ENCODE measurements around the gene RPL23. TPM values are rescaled to one million over a fixed set of nuclear protein-coding genes. Genes with fewer than 3 reads are reported as not detected.

RPL23 gene
- total RNA-seq, 2 experiments from 2014 or later = 1,908 to 1,957 TPM

DNA sequence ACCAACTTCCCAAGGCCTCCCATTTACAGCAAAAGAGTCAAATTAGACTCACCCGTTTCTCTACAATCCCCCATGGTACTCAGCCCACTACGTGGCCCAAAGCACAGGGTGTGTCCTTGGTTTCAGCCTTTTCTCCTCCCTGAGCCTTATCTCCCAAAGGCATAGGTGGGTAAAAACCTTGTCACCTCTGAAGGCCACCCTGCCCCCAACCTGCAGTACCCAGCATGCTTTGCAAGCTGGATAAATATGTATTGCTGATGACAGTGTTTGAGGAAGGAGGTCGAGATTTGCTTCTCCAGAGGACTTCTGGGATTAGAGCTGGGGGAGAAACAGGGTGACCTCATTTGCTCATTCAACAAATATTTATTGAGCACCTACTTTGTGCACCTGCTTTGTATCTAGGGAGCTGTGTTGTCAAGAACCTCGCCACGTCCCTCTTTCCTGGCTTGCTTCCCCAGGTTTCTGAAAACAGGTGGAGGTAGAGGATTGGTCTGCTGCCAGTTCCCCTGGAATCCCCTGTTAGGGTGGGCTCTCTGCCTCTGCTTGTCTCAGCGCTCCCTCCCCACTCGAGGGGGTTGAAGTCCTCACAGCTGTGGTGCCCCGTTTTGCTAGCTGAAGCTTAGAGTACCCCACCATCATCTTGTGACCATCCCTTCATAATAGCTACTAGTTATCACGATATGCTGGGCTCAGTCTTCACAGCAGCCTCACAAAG, 19.3 kb upstream of the RPL23 start:
- Mint-ChIP-seq H3K36me3 (ENCODE audit: low read depth) (peaks cover 27% of the 10 kb centered on the region), H3K4me3 (peak overlapping the region; percentile 90), H3K27me3 (peaks cover 1% of the 10 kb centered on the region), H3K27ac (peak overlapping the region; percentile 91), H3K4me1 (ENCODE audit: low read depth) (peaks cover 70% of the 10 kb centered on the region), H3K9me3 (no peaks in the 10 kb centered on the region)
- no peak for ATAC-seq
- ChIA-PET POLR2A (interaction anchor here (0.6 to 9.9 kb wide), 8 partner anchors 10 to 1392 kb away, joined by 3 to 106 read pairs (median 26); partner anchors contain the start of genes LASP1NB and RPL23), CTCF (interaction anchor here (0.7 to 2.2 kb wide), 5 partner anchors 9 to 110 kb away, joined by 3 to 14 read pairs (median 9); partner anchors contain the start of gene LASP1NB)
- DNase-seq = peak; percentile 49
- TF ChIP-seq, protein P1, sequence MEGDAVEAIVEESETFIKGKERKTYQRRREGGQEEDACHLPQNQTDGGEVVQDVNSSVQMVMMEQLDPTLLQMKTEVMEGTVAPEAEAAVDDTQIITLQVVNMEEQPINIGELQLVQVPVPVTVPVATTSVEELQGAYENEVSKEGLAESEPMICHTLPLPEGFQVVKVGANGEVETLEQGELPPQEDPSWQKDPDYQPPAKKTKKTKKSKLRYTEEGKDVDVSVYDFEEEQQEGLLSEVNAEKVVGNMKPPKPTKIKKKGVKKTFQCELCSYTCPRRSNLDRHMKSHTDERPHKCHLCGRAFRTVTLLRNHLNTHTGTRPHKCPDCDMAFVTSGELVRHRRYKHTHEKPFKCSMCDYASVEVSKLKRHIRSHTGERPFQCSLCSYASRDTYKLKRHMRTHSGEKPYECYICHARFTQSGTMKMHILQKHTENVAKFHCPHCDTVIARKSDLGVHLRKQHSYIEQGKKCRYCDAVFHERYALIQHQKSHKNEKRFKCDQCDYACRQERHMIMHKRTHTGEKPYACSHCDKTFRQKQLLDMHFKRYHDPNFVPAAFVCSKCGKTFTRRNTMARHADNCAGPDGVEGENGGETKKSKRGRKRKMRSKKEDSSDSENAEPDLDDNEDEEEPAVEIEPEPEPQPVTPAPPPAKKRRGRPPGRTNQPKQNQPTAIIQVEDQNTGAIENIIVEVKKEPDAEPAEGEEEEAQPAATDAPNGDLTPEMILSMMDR (IDR thresholded peaks at IDR 0.05) = no peak
- intact Hi-C loops (cut with micrococcal nuclease) = loop anchor here (5.0 kb wide), 2 partner anchors 54 to 279 kb away; partner anchors contain the start of genes LASP1NB and PLXDC1

DNA sequence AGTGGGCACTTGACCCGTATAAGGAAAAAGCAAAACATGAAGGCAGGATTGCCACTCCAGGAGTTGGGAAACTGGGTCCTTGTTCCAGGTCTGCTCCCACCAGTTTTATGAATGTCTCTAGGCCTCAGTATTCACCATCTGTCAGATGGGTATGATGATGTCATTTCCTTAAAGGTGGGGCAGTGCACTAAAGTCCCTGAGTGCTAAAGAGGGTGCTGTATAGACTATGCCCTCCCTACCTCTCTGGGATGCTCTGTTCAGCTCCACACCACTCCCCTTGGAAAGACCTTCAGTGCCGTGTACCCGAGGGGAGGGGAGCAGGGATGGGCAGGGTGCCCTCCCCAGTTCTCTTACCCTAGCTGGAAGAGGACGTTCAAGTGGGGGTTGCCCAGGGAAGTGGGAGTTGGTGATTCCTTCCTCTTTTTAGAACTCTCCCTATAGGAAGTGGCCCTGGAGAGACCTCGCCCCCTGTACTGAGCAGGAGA, 18.5 kb upstream of the RPL23 start:
- Mint-ChIP-seq H3K4me3 (peak overlapping the region; percentile 90), H3K36me3 (ENCODE audit: low read depth) (peaks cover 28% of the 10 kb centered on the region), H3K9me3 (no peaks in the 10 kb centered on the region), H3K27ac (peak overlapping the region; percentile 91), H3K4me1 (ENCODE audit: low read depth) (peaks cover 69% of the 10 kb centered on the region), H3K27me3 (peaks cover 1% of the 10 kb centered on the region)
- ChIA-PET POLR2A (interaction anchor here (0.6 to 9.9 kb wide), 12 partner anchors 11 to 407 kb away, joined by 3 to 106 read pairs (median 5); partner anchors contain the start of genes CWC25, FBXO47, LASP1NB and RPL23), CTCF (interaction anchor here (0.6 to 3.8 kb wide), 9 partner anchors 9 to 1324 kb away, joined by 3 to 25 read pairs (median 9); partner anchors contain the start of gene LASP1NB)
- intact Hi-C loops (cut with micrococcal nuclease) = loop anchor here (5.0 kb wide), 2 partner anchors 55 to 280 kb away; partner anchors contain the start of genes LASP1NB and PLXDC1
- DNase-seq = no peak
- ATAC-seq = no peak
- TF ChIP-seq, protein P1 (IDR thresholded peaks at IDR 0.05) = no peak

DNA sequence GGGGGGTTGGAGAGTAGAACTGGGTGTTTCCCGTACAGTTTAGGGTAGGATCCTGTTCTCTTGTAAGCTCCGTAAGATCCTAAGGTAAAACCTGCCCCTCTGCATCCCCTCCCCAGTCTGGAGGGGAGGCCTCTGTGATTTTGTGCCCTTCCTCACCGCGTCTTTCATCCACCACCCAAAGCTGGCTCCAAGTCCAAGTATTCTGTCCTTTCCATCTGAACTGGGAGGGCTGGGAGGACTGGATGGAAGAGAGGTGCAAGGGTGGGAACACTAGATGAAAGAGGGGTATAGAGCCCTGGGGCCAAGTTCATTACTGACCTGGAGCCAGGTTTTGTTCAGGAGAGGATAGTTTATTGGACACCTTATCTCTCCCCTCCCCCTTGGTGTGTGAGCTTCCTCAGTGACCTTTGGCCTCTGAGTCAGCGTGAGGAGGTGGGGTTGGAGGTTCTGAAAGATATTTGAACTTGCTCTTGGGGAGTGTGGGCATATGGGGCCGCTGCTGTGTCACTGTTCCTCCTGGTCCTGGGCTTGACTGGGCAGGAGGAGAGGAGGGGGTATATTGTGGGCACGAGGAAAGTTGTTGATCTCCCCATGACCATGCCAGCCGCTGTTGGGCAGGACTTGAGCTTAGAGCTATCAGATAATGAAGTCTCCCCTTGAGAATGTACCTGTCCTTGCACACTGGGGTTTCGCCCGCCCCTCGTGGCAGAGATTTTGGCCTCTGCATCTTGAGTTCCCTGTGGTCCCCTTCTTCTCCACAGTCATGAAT, 17.9 kb upstream of the RPL23 start:
- TF ChIP-seq, protein P1 (IDR thresholded peaks at IDR 0.05) = peak; percentile 14
- peak; percentile 46 for ATAC-seq
- H3K27ac Mint-ChIP-seq = peak overlapping the region; percentile 91

DNA sequence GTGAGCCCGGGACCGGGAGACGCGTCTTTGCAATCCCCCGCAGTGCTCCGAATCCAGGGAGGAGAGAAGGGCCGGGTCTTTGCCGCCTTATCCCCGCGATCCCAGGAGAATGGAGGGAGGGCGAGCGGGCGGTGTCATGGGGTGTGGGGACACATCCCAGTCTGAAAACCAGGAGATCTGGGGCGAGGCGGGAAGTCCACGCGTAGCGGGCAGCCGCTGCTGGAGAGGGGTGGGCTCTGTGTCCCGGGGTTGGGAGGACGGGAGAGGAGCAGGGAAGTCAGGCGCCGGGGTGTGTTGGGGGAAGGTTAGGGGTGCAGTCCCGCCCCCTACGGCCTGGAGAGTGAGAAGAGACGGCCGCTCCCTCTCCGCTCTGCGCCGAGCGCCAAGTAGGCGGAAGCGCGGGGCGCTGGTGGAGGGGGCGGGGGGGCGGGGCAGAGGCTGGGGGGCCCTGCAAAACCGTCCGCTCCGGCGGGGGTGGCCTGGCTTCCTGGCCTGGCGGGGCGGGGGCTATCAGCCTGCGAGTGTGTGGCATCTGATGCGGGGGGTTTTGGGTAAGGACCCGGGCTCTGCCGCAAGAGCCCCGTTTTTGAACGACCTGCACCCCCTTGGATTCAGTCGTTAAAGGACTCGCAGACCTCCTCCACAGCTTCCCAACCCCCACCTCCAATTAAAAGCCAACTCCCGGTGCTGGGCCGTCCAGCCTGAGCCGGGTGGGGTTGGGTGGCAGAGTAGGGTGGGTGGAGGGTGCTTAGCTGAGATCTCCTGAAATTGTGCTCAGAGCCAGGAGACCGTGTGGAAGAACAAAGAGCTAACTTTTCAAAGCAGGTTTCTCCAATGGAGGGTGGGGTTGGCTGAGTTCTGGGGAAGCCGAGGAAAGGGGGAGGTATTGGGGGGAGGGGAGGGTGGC, 17.0 kb upstream of the RPL23 start:
- ChIA-PET CTCF (interaction anchor here (0.8 to 3.8 kb wide), 16 partner anchors 9 to 294 kb away, joined by 3 to 25 read pairs (median 6); partner anchors contain the start of genes FBXO47, LASP1NB and RPL23), POLR2A (interaction anchor here (0.8 to 9.9 kb wide), 16 partner anchors 12 to 333 kb away, joined by 3 to 106 read pairs (median 5); partner anchors contain the start of genes CWC25, FBXO47, LASP1NB and PSMB3)
- Mint-ChIP-seq H3K9me3 (no peaks in the 10 kb centered on the region), H3K36me3 (ENCODE audit: low read depth) (peaks cover 24% of the 10 kb centered on the region), H3K4me1 (ENCODE audit: low read depth) (peaks cover 55% of the 10 kb centered on the region), H3K27me3 (peaks cover 1% of the 10 kb centered on the region), H3K27ac (peak overlapping the region; percentile 95), H3K4me3 (peak overlapping the region; percentile 90)
- intact Hi-C loops (cut with micrococcal nuclease) = loop anchor here (1.0 to 5.0 kb wide), 3 partner anchors 29 to 282 kb away; partner anchors contain the start of genes LASP1NB and PLXDC1
- TF ChIP-seq, protein P1 (IDR thresholded peaks at IDR 0.05) = no peak
- ATAC-seq (peak; percentile 40), DNase-seq (peak; percentile 85)

More for the DNA sequence above, 17.9 kb upstream of the RPL23 start:
- H3K36me3 Mint-ChIP-seq (ENCODE audit: low read depth) = peaks cover 26% of the 10 kb centered on the region
- no peaks in the 10 kb centered on the region for H3K9me3 Mint-ChIP-seq
- ChIA-PET POLR2A (interaction anchor here (0.6 to 9.9 kb wide), 14 partner anchors 12 to 407 kb away, joined by 3 to 106 read pairs (median 4); partner anchors contain the start of genes CWC25, FBXO47, LASP1NB and RPL23), CTCF (interaction anchor here (0.6 to 3.8 kb wide), 14 partner anchors 9 to 1324 kb away, joined by 3 to 25 read pairs (median 6); partner anchors contain the start of genes FBXO47 and LASP1NB)
- intact Hi-C loops (cut with micrococcal nuclease) = loop anchor here (1.0 to 5.0 kb wide), 3 partner anchors 28 to 281 kb away; partner anchors contain the start of genes LASP1NB and PLXDC1
- H3K4me1 Mint-ChIP-seq (ENCODE audit: low read depth) = peaks cover 62% of the 10 kb centered on the region
- peaks cover 1% of the 10 kb centered on the region for H3K27me3 Mint-ChIP-seq
- peak overlapping the region; percentile 90 for H3K4me3 Mint-ChIP-seq
- DNase-seq = peak; percentile 94
